ENCODE measurements around the gene LRRC27. TPM values are rescaled to one million over a fixed set of nuclear protein-coding genes. Genes with fewer than 3 reads are reported as not detected.

The LRRC27 gene
- total and polyA plus RNA-seq, 2 of the 4 experiments (the other 2 are of a cell fraction) = 3.8 to 5.3 TPM

DNA sequence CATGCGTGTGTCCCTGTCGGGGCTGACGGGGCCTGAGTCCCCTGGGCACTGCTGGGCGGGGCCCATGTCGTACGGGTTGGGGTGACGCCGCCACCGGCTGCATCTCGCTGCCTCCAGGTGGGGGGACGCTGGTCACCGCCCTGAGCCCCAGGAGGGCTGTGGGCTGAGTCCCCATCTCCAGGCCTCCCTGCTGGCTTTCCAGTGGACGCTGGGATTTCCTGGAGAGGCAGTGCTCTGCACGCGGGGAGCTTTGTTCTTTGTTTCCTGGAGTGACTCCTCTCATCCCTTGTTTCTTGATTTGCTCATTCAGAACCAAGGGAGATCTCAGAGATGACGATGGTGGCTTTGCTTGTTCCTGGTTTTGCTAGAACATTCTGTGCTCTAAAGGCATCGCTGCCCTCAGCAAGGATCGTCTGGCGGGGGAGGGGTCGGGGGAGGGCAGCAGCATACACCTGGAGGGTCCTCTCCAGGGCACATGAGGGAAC, 86.0 kb downstream of the LRRC27 start:
- Histone ChIP-seq H3K27me3 (ENCODE audit: control insufficient read depth, insufficient read depth, low read length) (no peaks in the 10 kb centered on the region), H3K4ac (ENCODE audit: low read depth, low read length) (no peak overlapping the region), H2AK9ac (replicated peaks; ENCODE audit: low read depth, low read length, poor library complexity) (no peak overlapping the region), H4K5ac (ENCODE audit: low read depth, low read length) (no peak overlapping the region), H3K9ac (ENCODE audit: low read depth, low read length) (no peak overlapping the region), H3K36me3 (ENCODE audit: control insufficient read depth, insufficient read depth, low read length) (no peaks in the 10 kb centered on the region), H3K27ac (ENCODE audit: insufficient read depth, low read length) (no peak overlapping the region), H3K9me1 (ENCODE audit: insufficient read depth, low read length) (peaks cover 11% of the 10 kb centered on the region), H3K4me3 (ENCODE audit: insufficient read depth, low read depth, low read length) (no peak overlapping the region), H2BK5ac (ENCODE audit: low read depth, low read length, poor library complexity, severe bottlenecking) (no peak overlapping the region), H3K79me1 (ENCODE audit: low read depth in 1 of 2, low read length in 2 of 2) (peaks cover 0 to 10% of the 10 kb centered on the region in 2 experiments; a peak in 2 of 4 replicates), H3K14ac (replicated peaks; ENCODE audit: low read depth, low read length) (no peak overlapping the region), H3K4me1 (ENCODE audit: control insufficient read depth, insufficient read depth, low read length) (peaks cover 9% of the 10 kb centered on the region), H2BK20ac (ENCODE audit: low read depth, low read length) (no peak overlapping the region), H2BK120ac (ENCODE audit: low read depth, low read length) (no peak overlapping the region), H2BK15ac (ENCODE audit: low read depth, low read length) (no peak overlapping the region), H3K9me3 (ENCODE audit: control insufficient read depth, insufficient read depth, low read length) (no peaks in the 10 kb centered on the region), H4K8ac (ENCODE audit: low read depth in 2 of 2, low read length in 2 of 2) (no peak overlapping the region), H3K18ac (ENCODE audit: low read depth, low read length) (no peak overlapping the region), H2AFZ (replicated peaks; ENCODE audit: low read length, poor library complexity) (no peak overlapping the region), H2AK5ac (ENCODE audit: low read depth, low read length) (no peak overlapping the region), H3K56ac (ENCODE audit: extremely low read depth, insufficient read depth, low read length) (no peak overlapping the region), H3K4me2 (ENCODE audit: low read depth, low read length) (no peak overlapping the region), H4K20me1 (ENCODE audit: insufficient read depth, low read length) (peaks cover 6% of the 10 kb centered on the region), H3K23ac (ENCODE audit: low read depth, low read length) (no peak overlapping the region), H4K91ac (ENCODE audit: insufficient read depth, low read depth, low read length) (no peak overlapping the region)
- ATAC-seq (ENCODE audit: low read depth) (no peak), DNase-seq (no peak)
- WGBS, 2 experiments (ENCODE audit: extremely low coverage in 2 of 2, insufficient read length in 1 of 2) = 85% methylated on average over 13 of the region's 20 CpGs; no CpG with 5 or more reads in 1 of the 2 experiments
- no peak for TF ChIP-seq MXI1 (IDR thresholded peaks at IDR 0.05; ENCODE audit: borderline replicate concordance, low read depth, low read length)
- TF ChIP-seq CEBPB (IDR thresholded peaks at IDR 0.05; ENCODE audit: low read depth, low read length) = no peak
- TF ChIP-seq RAD21 (IDR thresholded peaks at IDR 0.05; ENCODE audit: low read length) = no peak
- TF ChIP-seq POLR2A (IDR thresholded peaks at IDR 0.05; ENCODE audit: low read depth, low read length) = no peak
- TF ChIP-seq, protein P1, sequence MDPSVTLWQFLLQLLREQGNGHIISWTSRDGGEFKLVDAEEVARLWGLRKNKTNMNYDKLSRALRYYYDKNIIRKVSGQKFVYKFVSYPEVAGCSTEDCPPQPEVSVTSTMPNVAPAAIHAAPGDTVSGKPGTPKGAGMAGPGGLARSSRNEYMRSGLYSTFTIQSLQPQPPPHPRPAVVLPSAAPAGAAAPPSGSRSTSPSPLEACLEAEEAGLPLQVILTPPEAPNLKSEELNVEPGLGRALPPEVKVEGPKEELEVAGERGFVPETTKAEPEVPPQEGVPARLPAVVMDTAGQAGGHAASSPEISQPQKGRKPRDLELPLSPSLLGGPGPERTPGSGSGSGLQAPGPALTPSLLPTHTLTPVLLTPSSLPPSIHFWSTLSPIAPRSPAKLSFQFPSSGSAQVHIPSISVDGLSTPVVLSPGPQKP (IDR thresholded peaks at IDR 0.05; ENCODE audit: borderline replicate concordance, low read depth, low read length) = no peak
- TF ChIP-seq FOS (IDR thresholded peaks at IDR 0.05; ENCODE audit: low read depth, low read length) = no peak
- no peak for TF ChIP-seq RCOR1 (IDR thresholded peaks at IDR 0.05; ENCODE audit: insufficient replicate concordance, low read length)
- no peak for TF ChIP-seq SMC3 (IDR thresholded peaks at IDR 0.05; ENCODE audit: low read depth, low read length)
- TF ChIP-seq MAZ (IDR thresholded peaks at IDR 0.05; ENCODE audit: borderline replicate concordance, low read depth, low read length) = no peak
- TF ChIP-seq, protein P2, sequence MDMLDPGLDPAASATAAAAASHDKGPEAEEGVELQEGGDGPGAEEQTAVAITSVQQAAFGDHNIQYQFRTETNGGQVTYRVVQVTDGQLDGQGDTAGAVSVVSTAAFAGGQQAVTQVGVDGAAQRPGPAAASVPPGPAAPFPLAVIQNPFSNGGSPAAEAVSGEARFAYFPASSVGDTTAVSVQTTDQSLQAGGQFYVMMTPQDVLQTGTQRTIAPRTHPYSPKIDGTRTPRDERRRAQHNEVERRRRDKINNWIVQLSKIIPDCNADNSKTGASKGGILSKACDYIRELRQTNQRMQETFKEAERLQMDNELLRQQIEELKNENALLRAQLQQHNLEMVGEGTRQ (IDR thresholded peaks at IDR 0.05; ENCODE audit: low read depth, low read length) = no peak
- TF ChIP-seq NFE2L2 (IDR thresholded peaks at IDR 0.05; ENCODE audit: low read depth, low read length) = no peak
- intact Hi-C loops (cut with micrococcal nuclease) (no loop called here), in situ Hi-C loops (cut with MboI; ENCODE audit: low sequenced_read_pairs) (no loop called here), dilution Hi-C loops (cut with HindIII; ENCODE audit: low sequenced_read_pairs, unreplicated experiment) (no loop called here)
- BruUV-seq (replicated peaks) = no TSS peak
- ChIA-PET POLR2A (ENCODE audit: unreplicated experiment) (no interaction called here), CTCF (no interaction called here)
